KBM-7 (cell line): ENCODE measurements around the gene PLK1.
A peak's percentile ranks its signal among the peaks of the same experiment; 100 is the strongest.
"Not testable (repeated sequence)": the region's sequence is repeated elsewhere in the genome, so short reads cannot be mapped to it uniquely, and the experiment has no call there.

Experiments
- DNase-seq: peaks from one replicate; pipeline ENCODE4 v3.0.0-alpha.2; 2015
- in situ Hi-C: fragments of 300-500 bp; cut with MboI; formaldehyde crosslinking; loops from 2 replicates; pipeline ENCODE4 v1.14.3; 2020; ENCODE audit warnings: low sequenced_read_pairs, low pct_unique_long_range_greater_than_20kb, mixed read lengths

The PLK1 gene

GRCh38 chr16:23678430-23679273 is at the start of gene PLK1:
Gene PLK1 (plus strand): TSS chr16:23678889. CDS start chr16:23678933, 44 bp downstream.
- in situ Hi-C loops, result no loop called here
- peak; percentile 93 for DNase-seq

- in situ Hi-C loops, result no loop called here
- DNase-seq, result no peak
Measured at GRCh38 chr16:23629516-23629915, 49.2 kb upstream of the PLK1 start.

- in situ Hi-C loops, DNase-seq: not testable (repeated sequence)
Measured at GRCh38 chr16:23631874-23632273, 46.8 kb upstream of the PLK1 start.

GRCh38 chr16:23634461-23635036 is 44.1 kb upstream of the PLK1 start:
- no peak for DNase-seq
- in situ Hi-C loops, result no loop called here

GRCh38 chr16:23635958-23636357 is 42.7 kb upstream of the PLK1 start:
- in situ Hi-C loops, result no loop called here
- no peak for DNase-seq

- DNase-seq, result no peak
- in situ Hi-C loops, result no loop called here
Measured at GRCh38 chr16:23640615-23640930, 38.1 kb upstream of the PLK1 start.

- DNase-seq, result peak; percentile 93
- in situ Hi-C loops, result no loop called here
Measured at GRCh38 chr16:23640931-23641765, 37.5 kb upstream of the PLK1 start, which contains the start of the genes DCTN5 and PALB2. Gene DCTN5 (plus strand): TSS chr16:23641466. CDS start chr16:23641543, 77 bp downstream. Gene PALB2 (minus strand): TSS chr16:23641310. CDS start chr16:23641157, 153 bp downstream.

- DNase-seq, result no peak
- in situ Hi-C loops, result no loop called here
Measured at GRCh38 chr16:23642246-23642774, 36.4 kb upstream of the PLK1 start.

GRCh38 chr16:23650674-23651416 is 27.8 kb upstream of the PLK1 start:
- in situ Hi-C loops, result no loop called here
- no peak for DNase-seq

- no peak for DNase-seq
- in situ Hi-C loops, result no loop called here
Measured at GRCh38 chr16:23651943-23652468, 26.7 kb upstream of the PLK1 start.

GRCh38 chr16:23663918-23664317 is 14.8 kb upstream of the PLK1 start:
- in situ Hi-C loops, result no loop called here
- DNase-seq, result no peak

- in situ Hi-C loops, result no loop called here
- DNase-seq, result no peak
Measured at GRCh38 chr16:23666571-23667354, 11.9 kb upstream of the PLK1 start.

GRCh38 chr16:23667355-23667659 is 11.4 kb upstream of the PLK1 start:
- no peak for DNase-seq
- in situ Hi-C loops, result no loop called here

GRCh38 chr16:23668225-23668624 is 10.5 kb upstream of the PLK1 start:
- in situ Hi-C loops, result no loop called here

GRCh38 chr16:23668873-23669272 is 9.8 kb upstream of the PLK1 start:
- in situ Hi-C loops, result no loop called here
- DNase-seq, result no peak

More at GRCh38 chr16:23668225-23668624, 10.5 kb upstream of the PLK1 start:
- DNase-seq, result no peak

GRCh38 chr16:23670137-23670776 is 8.4 kb upstream of the PLK1 start:
- in situ Hi-C loops, result no loop called here
- no peak for DNase-seq

- in situ Hi-C loops, result no loop called here
- DNase-seq, result no peak
Measured at GRCh38 chr16:23673971-23674614, 4.6 kb upstream of the PLK1 start.
